B cell (primary cell): Measurements from ENCODE around the gene CMTM5.

Experiments
- CTCF ChIP-seq: fragments of 200-600 bp; IDR thresholded peaks from one replicate; pipeline ENCODE4 v1.8.0; 2022; ENCODE audit warnings: antibody characterized with exemption, mild to moderate bottlenecking
- EZH2 ChIP-seq: IDR thresholded peaks from 2 replicates; pipeline ENCODE4 v1.6.1; 2012; ENCODE audit warnings: borderline replicate concordance, low read depth, mild to moderate bottlenecking, moderate library complexity, low read length; ENCODE audit not compliant: insufficient read depth, poor library complexity, severe bottlenecking

GRCh38 chr14:23377573-23378563 lies 1.0 kb downstream of the CMTM5 start:
- TF ChIP-seq CTCF (no peak), EZH2 (no peak)
